Adrenal gland (tissue), 5 donors: ENCODE results near the gene CKAP5.

Source experiments
- CTCF ChIP-seq, 6 experiments: fragments of 450-650 bp in 4 of 6; fragments of 200-600 bp in 2 of 6; sonication (generic) in 1 of 6; IDR thresholded peaks; 1 replicate in 5 of 6; 2 replicates in 1 of 6; pipeline versions ENCODE4 v1.5.1 to v1.8.0; 2016 to 2021; ENCODE audit warnings: antibody characterized with exemption in 6 of 6, mild to moderate bottlenecking in 2 of 6, moderate library complexity in 1 of 6
- POLR2A ChIP-seq, 2 donors: fragments of 450-650 bp; IDR thresholded peaks; one replicate each; pipeline ENCODE4 v1.6.1; 2017; ENCODE audit warnings: antibody characterized with exemption in 2 of 2, mild to moderate bottlenecking in 2 of 2, moderate library complexity in 1 of 2
- donor health status: DM: no; HTN: no; CAD: no.

- TF ChIP-seq POLR2A (IDR thresholded peaks at IDR 0.05), result no peak
- no peak for TF ChIP-seq CTCF (IDR thresholded peaks at IDR 0.05)
Observed at GRCh38 chr11:46895821-46896220, 49.7 kb upstream of the CKAP5 start.
